ENCODE results near the gene FCHSD2.

FCHSD2 gene

GRCh38 chr11:73004088-73004487, 138.0 kb downstream of the FCHSD2 start:
- in situ Hi-C loops (cut with HindIII; ENCODE audit: low sequenced_read_pairs), result no loop called here
- TF ChIP-seq, protein P1, sequence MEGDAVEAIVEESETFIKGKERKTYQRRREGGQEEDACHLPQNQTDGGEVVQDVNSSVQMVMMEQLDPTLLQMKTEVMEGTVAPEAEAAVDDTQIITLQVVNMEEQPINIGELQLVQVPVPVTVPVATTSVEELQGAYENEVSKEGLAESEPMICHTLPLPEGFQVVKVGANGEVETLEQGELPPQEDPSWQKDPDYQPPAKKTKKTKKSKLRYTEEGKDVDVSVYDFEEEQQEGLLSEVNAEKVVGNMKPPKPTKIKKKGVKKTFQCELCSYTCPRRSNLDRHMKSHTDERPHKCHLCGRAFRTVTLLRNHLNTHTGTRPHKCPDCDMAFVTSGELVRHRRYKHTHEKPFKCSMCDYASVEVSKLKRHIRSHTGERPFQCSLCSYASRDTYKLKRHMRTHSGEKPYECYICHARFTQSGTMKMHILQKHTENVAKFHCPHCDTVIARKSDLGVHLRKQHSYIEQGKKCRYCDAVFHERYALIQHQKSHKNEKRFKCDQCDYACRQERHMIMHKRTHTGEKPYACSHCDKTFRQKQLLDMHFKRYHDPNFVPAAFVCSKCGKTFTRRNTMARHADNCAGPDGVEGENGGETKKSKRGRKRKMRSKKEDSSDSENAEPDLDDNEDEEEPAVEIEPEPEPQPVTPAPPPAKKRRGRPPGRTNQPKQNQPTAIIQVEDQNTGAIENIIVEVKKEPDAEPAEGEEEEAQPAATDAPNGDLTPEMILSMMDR (IDR thresholded peaks at IDR 0.05; ENCODE audit: low read depth, low read length, missing control alignments), result no peak
- H3K4me3 ChIP-seq (ENCODE audit: low read depth, low read length), result no peak overlapping the region
- DNase-seq (ENCODE audit: low read depth), result no peak

GRCh38 chr11:73003088-73003487, 139.0 kb downstream of the FCHSD2 start:
- TF ChIP-seq, protein P1 (IDR thresholded peaks at IDR 0.05; ENCODE audit: low read depth, low read length, missing control alignments), result no peak
- DNase-seq (ENCODE audit: low read depth), result no peak
- H3K4me3 ChIP-seq (ENCODE audit: low read depth, low read length), result no peak overlapping the region
- in situ Hi-C loops (cut with HindIII; ENCODE audit: low sequenced_read_pairs), result no loop called here

- no peak for DNase-seq (ENCODE audit: low read depth)
- in situ Hi-C loops (cut with HindIII; ENCODE audit: low sequenced_read_pairs), result no loop called here
- H3K4me3 ChIP-seq (ENCODE audit: low read depth, low read length), result no peak overlapping the region
- TF ChIP-seq, protein P1 (IDR thresholded peaks at IDR 0.05; ENCODE audit: low read depth, low read length, missing control alignments), result no peak
Observed at GRCh38 chr11:73002214-73002613, 139.9 kb downstream of the FCHSD2 start.

- TF ChIP-seq, protein P1 (IDR thresholded peaks at IDR 0.05; ENCODE audit: low read depth, low read length, missing control alignments), result no peak
- in situ Hi-C loops (cut with HindIII; ENCODE audit: low sequenced_read_pairs), result no loop called here
- DNase-seq (ENCODE audit: low read depth), result no peak
- H3K4me3 ChIP-seq (ENCODE audit: low read depth, low read length), result no peak overlapping the region
Observed at GRCh38 chr11:73001615-73002014, 140.5 kb downstream of the FCHSD2 start.

DNA sequence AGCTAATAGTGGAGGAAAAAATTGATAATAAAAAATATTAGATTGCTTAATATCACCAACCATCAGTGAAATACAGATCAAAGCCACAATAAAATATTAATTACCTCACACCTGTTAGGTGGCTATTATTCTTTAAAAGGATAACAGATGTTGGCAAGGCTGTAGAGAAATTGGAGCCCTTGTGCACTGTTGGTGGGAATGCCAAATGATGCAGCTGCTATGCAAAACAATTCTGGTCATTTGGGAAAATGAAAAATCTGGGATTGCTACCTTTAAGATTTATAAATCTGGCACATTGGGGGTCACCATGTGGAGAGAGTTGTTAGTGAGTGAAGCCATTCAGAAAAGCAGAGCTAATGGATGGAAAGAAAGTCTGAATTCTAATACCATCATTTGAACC, 143.4 kb downstream of the FCHSD2 start:
- in situ Hi-C loops (cut with HindIII; ENCODE audit: low sequenced_read_pairs), result no loop called here
- no peak overlapping the region for H3K4me3 ChIP-seq (ENCODE audit: low read depth, low read length)
- TF ChIP-seq, protein P1 (IDR thresholded peaks at IDR 0.05; ENCODE audit: low read depth, low read length, missing control alignments), result no peak
- DNase-seq (ENCODE audit: low read depth), result no peak

GRCh38 chr11:72996959-72997358, 145.2 kb downstream of the FCHSD2 start:
- no peak for DNase-seq (ENCODE audit: low read depth)
- in situ Hi-C loops (cut with HindIII; ENCODE audit: low sequenced_read_pairs), result no loop called here
- no peak overlapping the region for H3K4me3 ChIP-seq (ENCODE audit: low read depth, low read length)
- TF ChIP-seq, protein P1 (IDR thresholded peaks at IDR 0.05; ENCODE audit: low read depth, low read length, missing control alignments), result no peak

GRCh38 chr11:72989727-72990126, 152.4 kb downstream of the FCHSD2 start:
- in situ Hi-C loops (cut with HindIII; ENCODE audit: low sequenced_read_pairs), result no loop called here
- DNase-seq (ENCODE audit: low read depth), result no peak
- TF ChIP-seq, protein P1 (IDR thresholded peaks at IDR 0.05; ENCODE audit: low read depth, low read length, missing control alignments), result no peak
- H3K4me3 ChIP-seq (ENCODE audit: low read depth, low read length), result no peak overlapping the region

All from astrocyte of the cerebellum (primary cell).